H1 (cell line): ENCODE data around the gene TNP2. TPM values are rescaled to one million over a fixed set of nuclear protein-coding genes. Genes with fewer than 3 reads are reported as not detected.

Source experiments
- CTCF ChIA-PET: fragments of 300-600 bp; sonication (Branson Sonifier 250); formaldehyde crosslinking; loops from one replicate; lab custom pipeline; 2021; ENCODE audit not compliant: partially characterized antibody; lab: Charles Lee
- POLR2A ChIA-PET: fragments of 300-600 bp; sonication (Branson Sonifier 250); formaldehyde crosslinking; loops from one replicate; lab custom pipeline; 2021; ENCODE audit warnings: inconsistent platforms; ENCODE audit not compliant: partially characterized antibody; lab: Charles Lee
- DNase-seq, 2 experiments: peaks; one replicate each; pipeline versions ENCODE4 v3.0.0 to v3.0.0-alpha.2; 2010 to 2022; ENCODE audit warnings: low spot score in 2 of 2, low read depth in 1 of 2, mixed read lengths in 1 of 2
- FAIRE-seq: peaks from 2 replicates; lab custom pipeline; 2011; peaks lifted over from hg19 to GRCh38; lab: Jason Lieb, UNC
- H2AFZ ChIP-seq: 2 replicates; pipeline ENCODE4 v1.8.1; 2012; ENCODE audit warnings: low read length, inconsistent platforms
- H2AK5ac ChIP-seq: 2 replicates; pipeline ENCODE4 v1.6.1; 2013; ENCODE audit warnings: low read depth, low read length
- H2BK120ac ChIP-seq: replicated peaks from 2 replicates; pipeline ENCODE3; 2013; ENCODE audit warnings: low read depth, low read length, inconsistent platforms
- H2BK12ac ChIP-seq: 2 replicates; pipeline ENCODE4 v1.6.1; 2013; ENCODE audit warnings: low read depth, low read length
- H2BK15ac ChIP-seq: 2 replicates; pipeline ENCODE4 v1.6.1; 2013; ENCODE audit warnings: low read length
- H2BK20ac ChIP-seq: 2 replicates; pipeline ENCODE4 v1.6.1; 2013; ENCODE audit warnings: low read length
- H2BK5ac ChIP-seq: 2 replicates; pipeline ENCODE4 v1.6.1; 2013; ENCODE audit warnings: low read depth, low read length
- H3K14ac ChIP-seq: 2 replicates; pipeline ENCODE4 v1.6.1; 2013; ENCODE audit warnings: inconsistent platforms; ENCODE audit not compliant: insufficient read length
- H3K18ac ChIP-seq: 2 replicates; pipeline ENCODE4 v1.6.1; 2013; ENCODE audit warnings: low read length; ENCODE audit errors: extremely low read depth
- H3K23ac ChIP-seq: 2 replicates; pipeline ENCODE4 v1.6.1; 2013; ENCODE audit warnings: inconsistent platforms; ENCODE audit not compliant: insufficient read length
- H3K23me2 ChIP-seq: 2 replicates; pipeline ENCODE4 v1.6.1; 2013; ENCODE audit warnings: low read depth, low read length
- H3K27ac ChIP-seq: 2 replicates; pipeline ENCODE4 v1.6.1; 2011; ENCODE audit warnings: low read depth, low read length, inconsistent platforms
- H3K27me3 ChIP-seq, 4 experiments: replicated peaks in 1 of 4; 1 replicate in 1 of 4; 2 replicates in 3 of 4; pipeline versions ENCODE4 v1.6.1 to v1.8.1; 2011 to 2013; ENCODE audit warnings: low read length in 3 of 4, mild to moderate bottlenecking in 3 of 4, inconsistent platforms in 2 of 4, mixed read lengths in 2 of 4, moderate library complexity in 1 of 4; ENCODE audit not compliant: control insufficient read depth in 3 of 4, insufficient read depth in 3 of 4; ENCODE audit errors: extremely low read depth in 1 of 4
- H3K36me3 ChIP-seq, 4 experiments: 2 replicates each; pipeline versions ENCODE4 v1.6.1 to v1.8.1; 2011 to 2013; ENCODE audit warnings: mild to moderate bottlenecking in 4 of 4, low read length in 3 of 4, moderate library complexity in 2 of 4, control low read depth in 1 of 4, inconsistent platforms in 1 of 4; ENCODE audit not compliant: insufficient read depth in 4 of 4, control insufficient read depth in 2 of 4
- H3K4ac ChIP-seq: replicated peaks from 2 replicates; pipeline ENCODE3; 2013; ENCODE audit warnings: low read length, low read depth, mixed read lengths, inconsistent platforms; ENCODE audit not compliant: insufficient read length
- H3K4me1 ChIP-seq, 4 experiments: replicated peaks in 1 of 4; 1 replicate in 1 of 4; 2 replicates in 3 of 4; pipeline versions ENCODE4 v1.6.1 to v1.8.1; 2011 to 2013; ENCODE audit warnings: low read length in 3 of 4, inconsistent platforms in 2 of 4, mixed read lengths in 1 of 4; ENCODE audit not compliant: insufficient read depth in 4 of 4, control insufficient read depth in 3 of 4
- H3K4me2 ChIP-seq, 2 experiments: 2 replicates each; pipeline versions ENCODE4 v1.6.1 to v1.8.1; 2011 to 2013; ENCODE audit warnings: low read depth in 2 of 2, low read length in 2 of 2, control low read depth in 1 of 2, inconsistent platforms in 1 of 2, mild to moderate bottlenecking in 1 of 2; ENCODE audit not compliant: insufficient read depth in 1 of 2
- H3K4me3 ChIP-seq, 4 experiments: fragments of 200-600, 300-600 bp in 1 of 4; sonication (generic), shearing (Covaris generic), sonication (Bioruptor Twin) in 1 of 4; 2 replicates each; pipeline versions ENCODE4 v1.5.1 to v1.8.1; 2011 to 2016; ENCODE audit warnings: low read length in 4 of 4, low read depth in 3 of 4, control low read depth in 2 of 4, inconsistent platforms in 2 of 4, mild to moderate bottlenecking in 2 of 4, mixed read lengths in 1 of 4, moderate library complexity in 1 of 4; ENCODE audit not compliant: insufficient read depth in 2 of 4; ENCODE audit errors: extremely low read depth in 1 of 4
- H3K56ac ChIP-seq: replicated peaks from 2 replicates; pipeline ENCODE3; 2013; ENCODE audit warnings: low read depth, mild to moderate bottlenecking, mixed read lengths, low read length, inconsistent platforms; ENCODE audit not compliant: insufficient read length
- H3K79me1 ChIP-seq: 2 replicates; pipeline ENCODE4 v1.6.1; 2013; ENCODE audit warnings: low read depth, low read length, control low read depth
- H3K79me2 ChIP-seq, 2 experiments: 2 replicates each; pipeline versions ENCODE4 v1.6.1 to v1.8.1; 2012 to 2013; ENCODE audit warnings: low read length in 2 of 2, mild to moderate bottlenecking in 2 of 2, inconsistent platforms in 1 of 2; ENCODE audit not compliant: insufficient read depth in 2 of 2, control insufficient read depth in 1 of 2
- H3K9ac ChIP-seq, 4 experiments: replicated peaks in 1 of 4; 1 replicate in 1 of 4; 2 replicates in 3 of 4; pipeline versions ENCODE4 v1.6.1 to v1.8.1; 2011 to 2013; ENCODE audit warnings: low read depth in 3 of 4, low read length in 3 of 4, control low read depth in 2 of 4, mild to moderate bottlenecking in 2 of 4, moderate library complexity in 2 of 4, inconsistent platforms in 1 of 4; ENCODE audit errors: extremely low read depth in 1 of 4
- H3K9me3 ChIP-seq, 2 experiments: 2 replicates each; pipeline versions ENCODE4 v1.6.1 to v1.8.1; 2012 to 2013; ENCODE audit warnings: mild to moderate bottlenecking in 2 of 2, moderate library complexity in 2 of 2, control low read depth in 1 of 2, inconsistent platforms in 1 of 2, low read depth in 1 of 2, low read length in 1 of 2, mixed read lengths in 1 of 2; ENCODE audit not compliant: insufficient read depth in 2 of 2
- H4K20me1 ChIP-seq, 2 experiments: replicated peaks in 1 of 2; 2 replicates each; pipeline versions ENCODE3 to v1.8.1; 2011 to 2013; ENCODE audit warnings: inconsistent platforms in 2 of 2, low read length in 2 of 2, mild to moderate bottlenecking in 1 of 2; ENCODE audit not compliant: insufficient read depth in 2 of 2, control insufficient read depth in 1 of 2
- H4K5ac ChIP-seq: 2 replicates; pipeline ENCODE4 v1.6.1; 2013; ENCODE audit warnings: low read length, low read depth, mixed read lengths, inconsistent platforms; ENCODE audit not compliant: insufficient read length
- H4K8ac ChIP-seq: 2 replicates; pipeline ENCODE4 v1.8.0; 2013; ENCODE audit warnings: mild to moderate bottlenecking, moderate library complexity, low read length, inconsistent platforms; ENCODE audit not compliant: insufficient read depth; ENCODE audit errors: extremely low read depth
- H4K91ac ChIP-seq: replicated peaks from 2 replicates; pipeline ENCODE3; 2013; ENCODE audit warnings: low read length, mixed read lengths, inconsistent platforms; ENCODE audit not compliant: insufficient read length
- NANOG ChIP-seq: IDR thresholded peaks from 2 replicates; pipeline ENCODE4 v1.6.1; 2011; ENCODE audit warnings: low read length, low read depth, mild to moderate bottlenecking, inconsistent platforms; ENCODE audit not compliant: insufficient read depth, poor library complexity, severe bottlenecking
- WGBS, 2 experiments: shearing (Covaris generic) in 1 of 2; methylation state at CpG; one replicate each; pipeline versions ENCODE4 v1.1.6 to v1.1.7; 2013 to 2015; ENCODE audit warnings: low lambda C conversion rate in 2 of 2, mixed read lengths in 2 of 2, inconsistent platforms in 1 of 2, low coverage in 1 of 2, missing lambda C conversion rate in 1 of 2; ENCODE audit not compliant: insufficient replicate concordance in 2 of 2, insufficient coverage in 1 of 2, insufficient read length in 1 of 2; ENCODE audit errors: extremely low coverage in 1 of 2, missing lambda C conversion rate in 1 of 2; 5-methylcytosine and 5-hydroxymethylcytosine counted together
- polyA plus RNA-seq, 7 experiments: library from polyadenylated mRNA; depleted of rRNA in 3 of 7; stranded (reverse) in 5 of 7; unstranded in 2 of 7; fragments of >200 nt in 5 of 7; fragments of 200-250 nt in 2 of 7; gene quantifications; 1 replicate in 5 of 7; 2 replicates in 1 of 7; 4 replicates in 1 of 7; pipeline versions ENCODE4 v1.2.1 to v1.2.3, GENCODE V29; 2011 to 2013; ENCODE audit warnings: missing spikeins in 2 of 7, mixed read lengths in 2 of 7
- total RNA-seq: library from RNA; stranded (reverse); fragmentation: NEBNext Ultra II Directional; extraction: Animal tissue kit (Norgen Biotek cat#: 25700); gene quantifications from 2 replicates; pipeline ENCODE4 v1.2.1, GENCODE V29; 2021

TNP2 gene
- total and polyA plus RNA-seq, 2 of the 8 experiments (the other 6 are each of a cell fraction or from before 2014, with no cell fraction given), result not detected

GRCh38 chr16:11219178-11219577, 49.9 kb downstream of the TNP2 start:
- Histone ChIP-seq H3K4me2 (no peak overlapping the region), H3K27ac (no peak overlapping the region), H3K9me3 (peaks cover 12 to 19% of the 10 kb centered on the region in 2 experiments), H2AFZ (no peak overlapping the region), H3K4me3 (no peak overlapping the region), H3K9ac (no peak overlapping the region), H3K23ac (no peak overlapping the region), H3K79me1 (no peaks in the 10 kb centered on the region), H2BK20ac (no peak overlapping the region), H3K4ac (no peak overlapping the region), H3K23me2 (peaks cover 3% of the 10 kb centered on the region; the same call in 1 of the 2 replicates), H2BK120ac (no peak overlapping the region), H3K18ac (no peak overlapping the region), H4K8ac (no peak overlapping the region), H3K4me1 (no peaks in the 10 kb centered on the region), H3K27me3 (no peaks in the 10 kb centered on the region), H3K14ac (no peak overlapping the region), H4K20me1 (no peaks in the 10 kb centered on the region), H2BK12ac (no peak overlapping the region), H2BK15ac (no peak overlapping the region), H3K36me3 (peaks cover 0 to 3% (median 0%) of the 10 kb centered on the region in 4 experiments; a peak in 1 of 8 replicates), H3K56ac (no peak overlapping the region), H4K5ac (no peak overlapping the region), H2BK5ac (no peak overlapping the region), H2AK5ac (no peak overlapping the region), H4K91ac (no peak overlapping the region), H3K79me2 (no peaks in the 10 kb centered on the region)
- 94% methylated on average over 4 of the region's 4 CpGs; no CpG with 5 or more reads in 1 of the 2 experiments for WGBS, 2 experiments
- TF ChIP-seq NANOG, result no peak
- ChIA-PET POLR2A (interaction anchor here (1.3 kb wide), 1 partner anchor 159 kb away, joined by 3 read pairs; no protein-coding TSS in a partner anchor), CTCF (interaction anchor here (0.8 to 4.5 kb wide), 16 partner anchors 10 to 237 kb away, joined by 3 to 28 read pairs (median 4); no protein-coding TSS in a partner anchor)
- FAIRE-seq (no peak), DNase-seq (no peak)
